K562 (cell line): ENCODE data around the gene MIX23. TPM values are rescaled to one million over a fixed set of nuclear protein-coding genes. Genes with fewer than 3 reads are reported as not detected.

ENCODE experiments used
- ATAC-seq: fragments of 200-7000 bp; cut with Tn5 transposase; 3 replicates; pipeline ENCODE4 v1.9.1; 2020; ENCODE audit warnings: moderate library complexity
- BruUV-seq: library from RNA; stranded (reverse); fragments of 400-500 nt; replicated peaks from 2 replicates; lab custom pipeline; 2021; lab: Mats Ljungman, UMichigan
- CTCF ChIA-PET: fragments of 300-600 bp; formaldehyde crosslinking; extraction: SDS; loops from one replicate; lab custom pipeline; 2021; ENCODE audit warnings: low intra/inter-chr PET ratio; lab: Yijun Ruan, JAX
- POLR2A ChIA-PET: fragments of 300-600, 350-650 bp; sonication (Branson Sonifier 250); formaldehyde crosslinking; extraction: SDS; loops from one replicate; lab custom pipeline; 2021; ENCODE audit warnings: antibody characterized with exemption, inconsistent platforms; lab: Yijun Ruan, JAX
- DNase-seq, 4 experiments: peaks; one replicate each; pipeline versions ENCODE4 v3.0.0 to v3.0.0-alpha.2; 2011 to 2018; ENCODE audit warnings: low spot score in 3 of 4, mixed read lengths in 3 of 4; ENCODE audit errors: extremely low read depth in 1 of 4
- FAIRE-seq: peaks from 2 replicates; lab custom pipeline; 2011; peaks lifted over from hg19 to GRCh38; lab: Jason Lieb, UNC
- H2AFZ ChIP-seq: 2 replicates; pipeline ENCODE4 v1.6.0; 2011; ENCODE audit warnings: low read depth, low read length, control low read depth, inconsistent platforms
- H3K27ac ChIP-seq: fragments of 200-600 bp; 3 replicates; pipeline ENCODE4 v1.8.0; 2011; ENCODE audit warnings: low read depth, mild to moderate bottlenecking, control low read depth, inconsistent platforms, low read length, moderate library complexity, mixed read lengths; ENCODE audit errors: extremely low read depth
- H3K27me3 ChIP-seq, 2 experiments: fragments of 300-600 bp in 1 of 2; 2 replicates in 1 of 2; 3 replicates in 1 of 2; pipeline versions ENCODE4 v1.6.0 to v1.8.0; 2011; ENCODE audit warnings: inconsistent platforms in 2 of 2, low read length in 2 of 2, mild to moderate bottlenecking in 1 of 2, mixed read lengths in 1 of 2, moderate library complexity in 1 of 2; ENCODE audit not compliant: control insufficient read depth in 2 of 2, insufficient read depth in 2 of 2
- H3K36me3 ChIP-seq: fragments of 300-600 bp; 3 replicates; pipeline ENCODE4 v1.8.0; 2011; ENCODE audit warnings: mild to moderate bottlenecking, low read length, inconsistent platforms; ENCODE audit not compliant: control insufficient read depth, insufficient read depth
- H3K4me1 ChIP-seq, 2 experiments: fragments of 200-600 bp in 1 of 2; replicated peaks in 1 of 2; 2 replicates in 1 of 2; 3 replicates in 1 of 2; pipeline versions ENCODE4 v1.5.1 to v1.8.0; 2011; ENCODE audit warnings: inconsistent platforms in 2 of 2, low read length in 2 of 2, mild to moderate bottlenecking in 1 of 2, mixed read lengths in 1 of 2, moderate library complexity in 1 of 2; ENCODE audit not compliant: control insufficient read depth in 2 of 2, insufficient read depth in 2 of 2
- H3K4me2 ChIP-seq: 2 replicates; pipeline ENCODE4 v1.6.1; 2011; ENCODE audit warnings: low read length, control low read depth, inconsistent platforms, mixed read lengths; ENCODE audit not compliant: insufficient read depth
- H3K4me3 ChIP-seq: fragments of 200-600 bp; sonication (generic), shearing (Covaris generic); 2 replicates; pipeline ENCODE4 v1.5.1; 2016; ENCODE audit warnings: control low read depth, inconsistent platforms
- H3K79me2 ChIP-seq: fragments of 200-600 bp; 3 replicates; pipeline ENCODE4 v1.8.0; 2011; ENCODE audit warnings: low read length, inconsistent platforms; ENCODE audit not compliant: control insufficient read depth, insufficient read depth
- H3K9ac ChIP-seq, 2 experiments: 2 replicates each; pipeline versions ENCODE4 v1.6.0 to v1.6.1; 2011; ENCODE audit warnings: low read depth in 2 of 2, low read length in 2 of 2, control low read depth in 1 of 2, inconsistent platforms in 1 of 2, mild to moderate bottlenecking in 1 of 2, mixed read lengths in 1 of 2; ENCODE audit not compliant: insufficient read depth in 1 of 2
- H3K9me1 ChIP-seq: one replicate; pipeline ENCODE4 v1.6.0; 2011; ENCODE audit warnings: inconsistent platforms, mild to moderate bottlenecking, low read length, moderate library complexity; ENCODE audit not compliant: control insufficient read depth, insufficient read depth
- H3K9me3 ChIP-seq: replicated peaks from 2 replicates; pipeline ENCODE4 v1.5.1; 2011; ENCODE audit warnings: low read depth, low read length, inconsistent platforms; ENCODE audit not compliant: control insufficient read depth, insufficient read depth
- H4K20me1 ChIP-seq: replicated peaks from 2 replicates; pipeline ENCODE4 v1.6.1; 2011; ENCODE audit warnings: low read length, inconsistent platforms, mixed read lengths; ENCODE audit not compliant: control insufficient read depth, insufficient read depth
- BRF1 ChIP-seq: IDR thresholded peaks from 3 replicates; pipeline ENCODE4 v1.6.1; 2011; ENCODE audit warnings: borderline replicate concordance, mild to moderate bottlenecking; ENCODE audit not compliant: insufficient read length; ENCODE audit errors: extremely low read depth
- CHD2 ChIP-seq: IDR thresholded peaks from 2 replicates; pipeline ENCODE4 v1.6.1; 2011; ENCODE audit warnings: low read depth, low read length
- CREBBP ChIP-seq: IDR thresholded peaks from one replicate; pipeline ENCODE4 v1.6.1; 2012; ENCODE audit warnings: low read depth, mild to moderate bottlenecking, control low read depth, inconsistent platforms, low read length
- CTCF ChIP-seq, 3 experiments: IDR thresholded peaks in 2 of 3; conservative IDR thresholded peaks in 1 of 3; 2 replicates each; pipeline ENCODE4 v1.5.1; 2011 to 2012; ENCODE audit warnings: low read length in 3 of 3, mild to moderate bottlenecking in 3 of 3, control low read depth in 2 of 3, improper control_type of control experiment in 1 of 3, inconsistent platforms in 1 of 3, low read depth in 1 of 3, mixed read lengths in 1 of 3, moderate library complexity in 1 of 3; ENCODE audit not compliant: insufficient read depth in 2 of 3
- MAFF ChIP-seq: IDR thresholded peaks from 2 replicates; pipeline ENCODE4 v1.6.1; 2012; ENCODE audit warnings: low read length, improper control_type of control experiment
- MCM5 ChIP-seq: fragments of 450-650 bp; IDR thresholded peaks from 2 replicates; pipeline ENCODE4 v1.6.1; 2016; ENCODE audit warnings: low read depth
- NFIC ChIP-seq: fragments of 450-650 bp; IDR thresholded peaks from 2 replicates; pipeline ENCODE4 v1.6.1; 2017; ENCODE audit warnings: mild to moderate bottlenecking, inconsistent platforms
- PPARD ChIP-seq: fragments of 250-450 bp; sonication (Bioruptor Pico); IDR thresholded peaks from 2 replicates; pipeline ENCODE4 v1.8.0; 2022; ENCODE audit warnings: inconsistent platforms, mild to moderate bottlenecking, moderate library complexity
- RBM15 ChIP-seq: fragments of 200-400 bp; formaldehyde crosslinking; IDR thresholded peaks from 2 replicates; pipeline ENCODE4 v1.6.1; 2018; ENCODE audit warnings: mild to moderate bottlenecking, low read length, moderate library complexity; ENCODE audit not compliant: insufficient read depth
- SMARCA5 ChIP-seq: fragments of 450-650 bp; IDR thresholded peaks from 2 replicates; pipeline ENCODE4 v1.6.1; 2016
- SP1 ChIP-seq: sonication (generic); formaldehyde crosslinking; IDR thresholded peaks from 2 replicates; pipeline ENCODE4 v1.8.1; 2022; ENCODE audit warnings: mild to moderate bottlenecking, missing genetic modification reagents
- STAT5B ChIP-seq: fragments of 250-450 bp; sonication (Bioruptor Pico); IDR thresholded peaks from 2 replicates; pipeline ENCODE4 v1.8.0; 2021; ENCODE audit warnings: mild to moderate bottlenecking, inconsistent platforms
- TEAD2 ChIP-seq: fragments of 450-650 bp; IDR thresholded peaks from 2 replicates; pipeline ENCODE4 v1.6.1; 2016; ENCODE audit warnings: missing genetic modification characterization, control low read depth, missing compliant biosample characterization
- ZNF12 ChIP-seq: sonication (generic); formaldehyde crosslinking; IDR thresholded peaks from 2 replicates; pipeline ENCODE4 v1.4.0; 2020; ENCODE audit warnings: mild to moderate bottlenecking, missing genetic modification reagents
- ZNF764 ChIP-seq: fragments of 250-450 bp; sonication (Bioruptor Pico); IDR thresholded peaks from 2 replicates; pipeline ENCODE4 v1.4.0; 2020; ENCODE audit warnings: low read depth, mild to moderate bottlenecking, moderate library complexity
- WGBS: fragments of 100-300 bp; shearing (Covaris generic); methylation state at CpG from one replicate; pipeline ENCODE4 v1.1.6; 2016; ENCODE audit warnings: low coverage, mixed read lengths; ENCODE audit not compliant: insufficient coverage; ENCODE audit errors: missing lambda C conversion rate; 5-methylcytosine and 5-hydroxymethylcytosine counted together
- in situ Hi-C: fragments of 300-500 bp; cut with MboI; formaldehyde crosslinking; loops from 4 replicates; pipeline ENCODE4 v1.15.0; 2018; ENCODE audit warnings: inconsistent platforms, mixed read lengths
- intact Hi-C: fragments of 100-400 bp; cut with micrococcal nuclease; formaldehyde crosslinking; loops from 2 replicates; pipeline ENCODE4 v1.14.2; 2022
- polyA plus RNA-seq, 8 experiments: library from polyadenylated mRNA; depleted of rRNA in 4 of 8; stranded (reverse) in 5 of 8; unstranded in 3 of 8; fragments of >200 nt; fragmentation: Nextera tagmentation in 2 of 8; fragmentation: Illumina TruSeq in 1 of 8; extraction: Ambion mirVana in 2 of 8; extraction: Trizol in 1 of 8; gene quantifications; 2 replicates each; pipeline versions ENCODE4 v1.2.1 to v1.2.3, GENCODE V29; 2011 to 2014; ENCODE audit warnings: inconsistent platforms in 1 of 8, missing spikeins in 1 of 8
- total RNA-seq, 7 experiments: library from RNA; depleted of rRNA in 6 of 7; stranded (reverse); fragments of >200 nt in 6 of 7; fragmentation: Illumina TruSeq in 2 of 7; extraction: Trizol in 2 of 7; gene quantifications; 2 replicates each; pipeline versions ENCODE4 v1.2.1 to v1.2.3, GENCODE V29; 2011 to 2021; ENCODE audit warnings: low replicate concordance in 1 of 7
- TF ChIP-seq, protein P1 (sequence below): sonication (generic); formaldehyde crosslinking; IDR thresholded peaks from 2 replicates; pipeline ENCODE4 v1.8.0; 2022; ENCODE audit warnings: mild to moderate bottlenecking, missing genetic modification reagents

MIX23 gene
- total and polyA plus RNA-seq, 9 of the 15 experiments (the other 6 are each of a cell fraction or from before 2014, with no cell fraction given): 45.5 to 185 (median 106) TPM

DNA sequence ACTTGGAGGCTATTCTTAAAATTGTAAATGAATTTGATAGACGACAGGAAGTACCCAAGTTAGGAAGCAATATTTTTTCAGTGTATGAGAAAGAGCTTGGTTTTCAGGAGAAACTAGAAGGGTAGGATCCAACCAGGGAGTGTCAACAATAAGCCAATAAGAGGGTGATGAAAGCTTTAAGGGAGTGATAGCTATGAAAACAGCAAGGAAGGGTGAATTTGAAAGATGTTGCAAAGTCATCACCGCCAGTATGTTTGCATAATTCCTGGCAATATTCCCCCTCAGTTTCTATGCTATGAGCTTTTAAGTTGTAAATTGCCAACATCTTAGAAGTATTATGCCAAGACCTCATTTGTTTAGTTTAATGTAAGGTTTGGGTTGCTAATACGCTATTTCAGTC is 69.8 kb downstream of the MIX23 start:
- TF ChIP-seq TEAD2 (no peak), BRF1 (no peak), NFIC (no peak), ZNF764 (CRISPR knock-in tag) (no peak), CREBBP (no peak), CTCF (IDR thresholded peaks at IDR 0.05 in 2 of 3, conservative IDR thresholded peaks at IDR 0.05 in 1 of 3; ENCODE audit: insufficient read depth in 2 of 3, low read depth in 1 of 3, low read length in 3 of 3) (no peak), STAT5B (CRISPR knock-in tag) (no peak), PPARD (no peak), SMARCA5 (no peak), MAFF (no peak), ZNF12 (CRISPR knock-in tag) (no peak), SP1 (CRISPR knock-in tag) (no peak), RBM15 (no peak), CHD2 (no peak), MCM5 (no peak)
- TF ChIP-seq, protein P1, sequence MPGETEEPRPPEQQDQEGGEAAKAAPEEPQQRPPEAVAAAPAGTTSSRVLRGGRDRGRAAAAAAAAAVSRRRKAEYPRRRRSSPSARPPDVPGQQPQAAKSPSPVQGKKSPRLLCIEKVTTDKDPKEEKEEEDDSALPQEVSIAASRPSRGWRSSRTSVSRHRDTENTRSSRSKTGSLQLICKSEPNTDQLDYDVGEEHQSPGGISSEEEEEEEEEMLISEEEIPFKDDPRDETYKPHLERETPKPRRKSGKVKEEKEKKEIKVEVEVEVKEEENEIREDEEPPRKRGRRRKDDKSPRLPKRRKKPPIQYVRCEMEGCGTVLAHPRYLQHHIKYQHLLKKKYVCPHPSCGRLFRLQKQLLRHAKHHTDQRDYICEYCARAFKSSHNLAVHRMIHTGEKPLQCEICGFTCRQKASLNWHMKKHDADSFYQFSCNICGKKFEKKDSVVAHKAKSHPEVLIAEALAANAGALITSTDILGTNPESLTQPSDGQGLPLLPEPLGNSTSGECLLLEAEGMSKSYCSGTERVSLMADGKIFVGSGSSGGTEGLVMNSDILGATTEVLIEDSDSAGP (CRISPR knock-in tag): no peak
- 0% methylated on average over 3 of the region's 3 CpGs for WGBS
- H3K4me3 ChIP-seq: no peak overlapping the region
- ChIA-PET POLR2A (no interaction called here), CTCF (no interaction called here)
- no peak overlapping the region for H3K27ac ChIP-seq
- H3K4me2 ChIP-seq: no peak overlapping the region
- H3K4me1 ChIP-seq: no peaks in the 10 kb centered on the region; a peak in 1 of 5 replicates
- no peaks in the 10 kb centered on the region for H3K79me2 ChIP-seq
- H2AFZ ChIP-seq: no peak overlapping the region
- H3K9me1 ChIP-seq: no peaks in the 10 kb centered on the region
- no peak overlapping the region for H3K9ac ChIP-seq
- no peaks in the 10 kb centered on the region for H3K36me3 ChIP-seq
- H4K20me1 ChIP-seq: no peaks in the 10 kb centered on the region
- H3K27me3 ChIP-seq: peaks cover 0 to 6% of the 10 kb centered on the region in 2 experiments; a peak in 1 of 5 replicates
- no peak for ATAC-seq
- no peak for DNase-seq
- no peak for FAIRE-seq
- in situ Hi-C loops: no loop called here
- H3K9me3 ChIP-seq: no peaks in the 10 kb centered on the region
- intact Hi-C loops: no loop called here
- no TSS peak for BruUV-seq
